ENCODE results near the gene SRC.

DNA sequence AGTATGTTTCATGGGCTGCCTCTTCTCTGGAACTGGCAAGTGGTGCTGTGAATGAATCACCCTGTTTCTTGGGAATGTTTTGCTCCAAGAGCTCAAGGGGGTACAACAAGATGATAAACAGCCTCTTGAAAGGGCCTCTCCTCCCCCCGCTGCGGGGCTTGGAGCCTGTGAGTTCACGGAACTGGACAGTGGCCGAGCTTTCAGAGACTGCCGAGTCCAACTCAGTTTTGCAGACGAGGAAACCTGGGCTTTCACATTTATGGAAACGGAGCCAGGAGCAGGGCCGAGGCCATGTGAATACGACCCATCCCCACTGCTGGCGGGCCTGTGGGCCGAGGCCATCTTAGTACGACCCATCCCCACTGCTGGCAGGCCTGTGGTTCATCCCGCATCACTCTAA, 18.2 kb upstream of the SRC start:
- TF ChIP-seq HDGF (IDR thresholded peaks at IDR 0.05; ENCODE audit: borderline replicate concordance) (no peak), ARNT (IDR thresholded peaks at IDR 0.05) (no peak), TARDBP (IDR thresholded peaks at IDR 0.05) (no peak), SUZ12 (IDR thresholded peaks at IDR 0.05) (no peak), FOXK2 (IDR thresholded peaks at IDR 0.05) (no peak), FOXA1 (IDR thresholded peaks at IDR 0.05) (no peak), FOXM1 (IDR thresholded peaks at IDR 0.05; ENCODE audit: borderline replicate concordance) (no peak), SP1 (IDR thresholded peaks at IDR 0.05) (no peak), ELF4 (IDR thresholded peaks at IDR 0.05) (no peak), ZNF384 (IDR thresholded peaks at IDR 0.05) (no peak)
- TF ChIP-seq, protein P1, sequence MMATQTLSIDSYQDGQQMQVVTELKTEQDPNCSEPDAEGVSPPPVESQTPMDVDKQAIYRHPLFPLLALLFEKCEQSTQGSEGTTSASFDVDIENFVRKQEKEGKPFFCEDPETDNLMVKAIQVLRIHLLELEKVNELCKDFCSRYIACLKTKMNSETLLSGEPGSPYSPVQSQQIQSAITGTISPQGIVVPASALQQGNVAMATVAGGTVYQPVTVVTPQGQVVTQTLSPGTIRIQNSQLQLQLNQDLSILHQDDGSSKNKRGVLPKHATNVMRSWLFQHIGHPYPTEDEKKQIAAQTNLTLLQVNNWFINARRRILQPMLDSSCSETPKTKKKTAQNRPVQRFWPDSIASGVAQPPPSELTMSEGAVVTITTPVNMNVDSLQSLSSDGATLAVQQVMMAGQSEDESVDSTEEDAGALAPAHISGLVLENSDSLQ (IDR thresholded peaks at IDR 0.05): no peak
